ENCODE data around the gene FCGR2B.
"Not testable (repeated sequence)": the region's sequence is repeated elsewhere in the genome, so short reads cannot be mapped to it uniquely, and the experiment has no call there.

The FCGR2B gene

DNA sequence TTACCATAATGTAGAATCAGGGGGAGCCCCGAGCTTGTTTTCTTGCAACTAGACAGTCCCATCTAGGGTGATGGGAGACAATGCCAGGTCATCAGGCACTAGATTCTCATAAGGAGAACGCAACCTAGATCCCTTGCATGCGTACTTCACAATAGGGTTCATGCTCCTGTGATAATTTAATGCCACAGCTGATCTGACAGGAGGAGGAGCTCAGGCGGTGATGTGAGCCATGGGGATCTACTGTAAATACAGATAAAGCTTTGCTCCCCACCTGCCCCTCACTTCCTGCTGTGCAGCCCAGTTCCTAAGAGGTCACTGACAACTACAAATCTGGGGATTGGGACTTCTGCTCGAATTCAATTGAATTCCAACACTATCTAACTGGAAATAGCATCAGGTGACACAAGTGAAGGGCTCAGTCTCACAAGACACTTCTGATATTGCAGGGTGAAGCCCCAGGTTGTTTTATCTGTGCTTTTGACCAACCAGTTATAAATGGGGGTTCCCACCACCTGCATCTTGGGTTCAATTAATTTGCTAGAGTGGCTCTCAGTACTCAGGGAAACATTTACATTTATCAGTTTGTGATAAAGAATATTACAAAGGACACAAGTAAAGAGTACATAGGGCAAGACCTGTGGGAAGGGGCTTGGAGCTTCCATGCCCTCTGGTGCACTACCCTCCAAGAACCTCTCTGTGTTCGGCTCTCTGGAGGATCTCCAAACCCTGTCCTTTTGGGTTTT lies 24.5 kb upstream of the FCGR2B start:
- H3K4me1 Mint-ChIP-seq (ENCODE audit: low read depth): peaks cover 14% of the 10 kb centered on the region
- H3K36me3 Mint-ChIP-seq (ENCODE audit: low read depth); H3K27ac Mint-ChIP-seq: not testable (repeated sequence)

GRCh38 chr1:161639203-161639602 lies 23.7 kb upstream of the FCGR2B start:
- H3K4me1 Mint-ChIP-seq (ENCODE audit: low read depth): peaks cover 14% of the 10 kb centered on the region
- not testable (repeated sequence) for H3K27ac Mint-ChIP-seq; H3K4me3 Mint-ChIP-seq; H3K36me3 Mint-ChIP-seq (ENCODE audit: low read depth); H3K27me3 Mint-ChIP-seq (ENCODE audit: low read depth); H3K9me3 Mint-ChIP-seq

More for the DNA sequence above, 24.5 kb upstream of the FCGR2B start:
- not testable (repeated sequence) for H3K4me3 Mint-ChIP-seq; H3K27me3 Mint-ChIP-seq (ENCODE audit: low read depth); H3K9me3 Mint-ChIP-seq

DNA sequence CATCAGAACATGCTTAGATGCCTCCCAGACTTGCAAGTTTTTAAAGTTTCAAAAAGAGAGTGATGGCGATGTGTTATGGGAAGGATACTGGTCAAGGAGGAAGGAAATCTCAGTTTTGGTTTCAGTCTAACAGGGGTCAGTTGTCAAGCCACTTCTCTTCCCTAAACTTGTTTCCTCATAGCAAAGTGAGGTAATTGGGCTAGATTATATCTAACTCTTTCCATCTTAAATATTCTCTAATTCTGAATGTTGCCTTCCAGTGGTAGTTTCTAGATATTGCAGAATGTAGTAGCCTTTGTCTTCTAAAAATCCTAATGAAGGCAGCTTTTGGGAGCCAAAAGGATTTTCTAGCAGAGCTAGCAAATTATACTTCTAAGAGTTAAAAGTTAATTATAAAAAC lies 20.2 kb upstream of the FCGR2B start:
- H3K36me3 Mint-ChIP-seq (ENCODE audit: low read depth); H3K27ac Mint-ChIP-seq; H3K4me1 Mint-ChIP-seq (ENCODE audit: low read depth); H3K9me3 Mint-ChIP-seq; H3K4me3 Mint-ChIP-seq: not testable (repeated sequence)
- peaks cover 23% of the 10 kb centered on the region for H3K27me3 Mint-ChIP-seq (ENCODE audit: low read depth)

GRCh38 chr1:161643481-161644208 lies 19.3 kb upstream of the FCGR2B start:
- Mint-ChIP-seq H3K4me1 (ENCODE audit: low read depth) (peaks cover 11% of the 10 kb centered on the region), H3K27me3 (ENCODE audit: low read depth) (peaks cover 26% of the 10 kb centered on the region)
- H3K27ac Mint-ChIP-seq; H3K4me3 Mint-ChIP-seq; H3K36me3 Mint-ChIP-seq (ENCODE audit: low read depth); H3K9me3 Mint-ChIP-seq: not testable (repeated sequence)

GRCh38 chr1:161644855-161645254 lies 18.1 kb upstream of the FCGR2B start:
- not testable (repeated sequence) for H3K36me3 Mint-ChIP-seq (ENCODE audit: low read depth); H3K4me3 Mint-ChIP-seq; H3K9me3 Mint-ChIP-seq; H3K27ac Mint-ChIP-seq
- Mint-ChIP-seq H3K27me3 (ENCODE audit: low read depth) (peaks cover 31% of the 10 kb centered on the region), H3K4me1 (ENCODE audit: low read depth) (peaks cover 11% of the 10 kb centered on the region)

- H3K27me3 Mint-ChIP-seq (ENCODE audit: low read depth): peaks cover 39% of the 10 kb centered on the region
- H3K4me1 Mint-ChIP-seq (ENCODE audit: low read depth); H3K4me3 Mint-ChIP-seq; H3K9me3 Mint-ChIP-seq; H3K27ac Mint-ChIP-seq; H3K36me3 Mint-ChIP-seq (ENCODE audit: low read depth): not testable (repeated sequence)
These were observed 15.2 kb upstream of the FCGR2B start for GRCh38 chr1:161647507-161648360.

- not testable (repeated sequence) for H3K27ac Mint-ChIP-seq; H3K4me1 Mint-ChIP-seq (ENCODE audit: low read depth); H3K36me3 Mint-ChIP-seq (ENCODE audit: low read depth)
These were observed 9.4 kb upstream of the FCGR2B start for GRCh38 chr1:161653541-161653940.

GRCh38 chr1:161653971-161654370 lies 9.0 kb upstream of the FCGR2B start:
- H3K9me3 Mint-ChIP-seq; H3K27ac Mint-ChIP-seq; H3K4me3 Mint-ChIP-seq; H3K36me3 Mint-ChIP-seq (ENCODE audit: low read depth); H3K4me1 Mint-ChIP-seq (ENCODE audit: low read depth): not testable (repeated sequence)
- H3K27me3 Mint-ChIP-seq (ENCODE audit: low read depth): peaks cover 15% of the 10 kb centered on the region

More at GRCh38 chr1:161653541-161653940, 9.4 kb upstream of the FCGR2B start:
- peaks cover 16% of the 10 kb centered on the region for H3K27me3 Mint-ChIP-seq (ENCODE audit: low read depth)
- not testable (repeated sequence) for H3K9me3 Mint-ChIP-seq, H3K4me3 Mint-ChIP-seq

DNA sequence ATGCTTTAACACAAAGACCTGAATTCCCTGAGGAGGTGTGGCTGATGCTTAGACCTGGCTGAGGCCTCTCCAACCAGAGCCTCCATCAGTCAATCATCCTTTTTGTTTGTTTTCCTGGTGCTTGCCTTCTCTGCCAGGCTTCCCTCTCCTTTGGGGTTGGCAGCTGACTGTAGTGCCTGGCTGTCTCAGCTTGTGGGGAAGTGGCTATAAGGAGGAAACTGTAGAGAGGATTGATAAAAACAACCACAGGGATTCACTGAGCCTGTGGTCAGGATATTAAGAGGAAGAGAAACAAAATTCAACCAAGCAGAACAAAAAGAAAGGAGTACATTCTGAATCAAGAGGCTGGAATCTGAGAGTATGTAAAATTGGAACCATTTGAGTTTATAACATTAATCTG lies 4.4 kb upstream of the FCGR2B start:
- H3K4me1 Mint-ChIP-seq (ENCODE audit: low read depth); H3K9me3 Mint-ChIP-seq; H3K27me3 Mint-ChIP-seq (ENCODE audit: low read depth); H3K36me3 Mint-ChIP-seq (ENCODE audit: low read depth); H3K27ac Mint-ChIP-seq; H3K4me3 Mint-ChIP-seq: not testable (repeated sequence)

DNA sequence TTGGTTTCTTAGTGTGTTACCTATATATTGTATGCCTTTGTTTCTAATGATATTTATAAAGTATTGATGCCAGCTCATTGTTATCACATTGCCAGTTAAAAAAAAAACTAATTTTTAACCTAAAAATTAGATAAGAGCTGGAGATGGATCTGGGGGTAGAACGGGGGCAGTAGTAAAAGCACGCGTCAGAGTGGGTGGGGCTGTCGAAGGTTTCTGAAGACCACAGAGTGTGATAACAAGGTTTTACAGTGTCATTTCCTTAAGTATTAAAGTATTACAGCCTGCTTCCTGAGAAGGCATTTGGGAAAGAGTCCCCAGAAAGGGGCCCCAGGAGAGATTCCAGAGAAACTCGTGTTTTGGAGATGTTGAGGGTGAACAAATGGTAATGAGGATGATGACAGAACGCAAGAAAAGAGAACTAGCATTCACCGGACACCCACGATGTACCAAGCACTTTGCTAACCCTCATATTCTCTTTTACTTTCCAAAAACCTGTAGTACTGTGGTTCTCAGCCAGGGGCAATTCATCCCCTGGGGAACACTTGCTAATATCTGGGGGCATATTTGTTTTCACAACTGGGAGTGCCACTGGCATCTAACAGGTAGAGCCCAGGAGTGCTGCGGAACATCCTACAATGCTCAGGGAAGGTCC lies 1.2 kb upstream of the FCGR2B start:
- H3K27ac Mint-ChIP-seq, H3K9me3 Mint-ChIP-seq: not testable (repeated sequence)

GRCh38 chr1:161663569-161663968 lies 626 bp downstream of the FCGR2B start:
- H3K4me1 Mint-ChIP-seq (ENCODE audit: low read depth); H3K27ac Mint-ChIP-seq; H3K9me3 Mint-ChIP-seq; H3K36me3 Mint-ChIP-seq (ENCODE audit: low read depth); H3K27me3 Mint-ChIP-seq (ENCODE audit: low read depth); H3K4me3 Mint-ChIP-seq: not testable (repeated sequence)

More for the DNA sequence above, 1.2 kb upstream of the FCGR2B start:
- H3K4me1 Mint-ChIP-seq (ENCODE audit: low read depth); H3K27me3 Mint-ChIP-seq (ENCODE audit: low read depth); H3K4me3 Mint-ChIP-seq; H3K36me3 Mint-ChIP-seq (ENCODE audit: low read depth): not testable (repeated sequence)

DNA sequence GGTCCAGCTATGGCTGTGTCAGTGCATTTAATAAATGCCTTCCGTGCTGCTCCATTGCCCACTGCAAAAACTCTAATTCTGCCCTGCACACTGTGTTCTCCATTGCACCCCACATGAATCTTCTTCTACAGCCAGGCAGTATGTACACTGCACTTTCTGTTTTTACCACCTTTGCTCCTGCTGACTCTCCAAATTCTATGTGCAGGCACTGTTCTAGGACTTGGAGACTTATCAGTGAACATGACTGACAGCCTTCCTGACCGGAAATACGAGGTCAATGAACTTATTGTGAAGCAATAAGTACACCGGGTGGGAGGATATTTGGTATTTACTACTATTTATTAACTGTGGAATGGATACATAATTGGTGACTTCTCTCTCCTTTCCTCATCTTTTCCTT lies 1.7 kb downstream of the FCGR2B start:
- H3K4me3 Mint-ChIP-seq; H3K4me1 Mint-ChIP-seq (ENCODE audit: low read depth); H3K36me3 Mint-ChIP-seq (ENCODE audit: low read depth); H3K9me3 Mint-ChIP-seq; H3K27me3 Mint-ChIP-seq (ENCODE audit: low read depth); H3K27ac Mint-ChIP-seq: not testable (repeated sequence)

GRCh38 chr1:161671045-161672020 lies 8.4 kb downstream of the FCGR2B start:
- not testable (repeated sequence) for H3K36me3 Mint-ChIP-seq (ENCODE audit: low read depth); H3K4me1 Mint-ChIP-seq (ENCODE audit: low read depth); H3K4me3 Mint-ChIP-seq; H3K27me3 Mint-ChIP-seq (ENCODE audit: low read depth); H3K27ac Mint-ChIP-seq; H3K9me3 Mint-ChIP-seq

- H3K27ac Mint-ChIP-seq; H3K9me3 Mint-ChIP-seq; H3K4me3 Mint-ChIP-seq; H3K4me1 Mint-ChIP-seq (ENCODE audit: low read depth); H3K36me3 Mint-ChIP-seq (ENCODE audit: low read depth); H3K27me3 Mint-ChIP-seq (ENCODE audit: low read depth): not testable (repeated sequence)
These were observed 10.5 kb downstream of the FCGR2B start for GRCh38 chr1:161673437-161673836.
